ENCODE results near the gene TRMT112.

- TF ChIP-seq SMC3 (IDR thresholded peaks at IDR 0.05; ENCODE audit: low read depth, low read length) (no peak), POLR2A (IDR thresholded peaks at IDR 0.05; ENCODE audit: low read depth, low read length) (no peak), CTCF (conservative IDR thresholded peaks at IDR 0.05; ENCODE audit: low read depth, low read length) (no peak), CEBPB (IDR thresholded peaks at IDR 0.05; ENCODE audit: low read depth, low read length) (no peak), USF2 (IDR thresholded peaks at IDR 0.05; ENCODE audit: low read depth, low read length) (no peak), BHLHE40 (IDR thresholded peaks at IDR 0.05; ENCODE audit: low read depth, low read length) (no peak), MAFK (IDR thresholded peaks at IDR 0.05; ENCODE audit: low read depth, low read length) (no peak), MXI1 (IDR thresholded peaks at IDR 0.05; ENCODE audit: borderline replicate concordance, low read depth, low read length) (no peak), RFX5 (IDR thresholded peaks at IDR 0.05; ENCODE audit: low read depth, low read length) (no peak), ELK1 (IDR thresholded peaks at IDR 0.05; ENCODE audit: borderline replicate concordance, low read depth, low read length) (no peak)
Measured at GRCh38 chr11:64341429-64341828, 24.1 kb upstream of the TRMT112 start.

All from IMR-90 (cell line).